ENCODE data around the gene ARSD.
A peak's percentile ranks its signal among the peaks of the same experiment; 100 is the strongest.
"Not testable (repeated sequence)": the region's sequence is repeated elsewhere in the genome, so short reads cannot be mapped to it uniquely, and the experiment has no call there.

The ARSD gene

DNA sequence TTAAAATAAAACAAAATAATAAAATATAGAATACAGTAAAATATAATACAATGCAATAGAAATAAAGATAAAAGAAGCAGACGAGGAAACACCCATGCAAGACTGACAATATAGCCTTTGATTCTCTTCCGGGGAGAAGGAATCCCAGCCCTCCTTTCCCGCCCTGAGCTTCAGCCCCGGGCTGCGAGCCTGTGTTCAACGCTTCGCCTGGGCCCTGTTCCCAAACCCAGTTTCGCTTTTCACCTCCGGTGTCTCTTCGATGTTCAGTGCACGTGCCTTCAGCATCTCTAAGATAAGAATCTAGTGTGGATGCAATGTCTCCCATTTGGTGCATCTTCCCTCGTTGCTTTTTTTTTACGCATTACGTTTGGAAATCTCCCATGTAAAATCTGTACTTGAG, 38.4 kb upstream of the ARSD start:
- in situ Hi-C loops (cut with HindIII; ENCODE audit: low sequenced_read_pairs): no loop called here
- no peak for DNase-seq (ENCODE audit: low read depth, low spot score)
- no peak for TF ChIP-seq CTCF (IDR thresholded peaks at IDR 0.05; ENCODE audit: low read depth, low read length)
- peak overlapping the region; percentile 34 for H3K4me3 ChIP-seq (ENCODE audit: low read depth, low read length)

DNA sequence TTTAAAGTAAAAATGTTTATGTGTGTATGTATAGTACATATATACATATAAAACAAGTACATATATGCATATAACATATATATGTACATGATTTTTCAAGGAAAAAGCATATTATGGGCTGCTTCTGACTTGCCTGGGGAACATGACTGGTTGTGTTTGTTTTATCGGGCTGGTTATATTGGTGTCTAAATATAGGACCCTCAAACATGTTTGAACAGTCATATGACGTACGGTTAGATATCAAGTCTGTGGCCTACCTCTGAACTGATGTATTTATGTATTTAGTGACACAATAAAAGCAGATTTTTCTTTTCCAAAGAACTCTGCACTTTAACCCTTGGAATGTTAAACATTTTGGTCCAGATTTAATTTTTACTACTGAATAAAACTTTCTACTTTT, 37.9 kb upstream of the ARSD start:
- no peak overlapping the region for H3K4me3 ChIP-seq (ENCODE audit: low read depth, low read length)
- TF ChIP-seq CTCF (IDR thresholded peaks at IDR 0.05; ENCODE audit: low read depth, low read length): no peak
- DNase-seq (ENCODE audit: low read depth, low spot score): no peak
- in situ Hi-C loops (cut with HindIII; ENCODE audit: low sequenced_read_pairs): no loop called here

GRCh38 chrX:2965965-2966364, 36.8 kb upstream of the ARSD start:
- no peak for DNase-seq (ENCODE audit: low read depth, low spot score)
- in situ Hi-C loops (cut with HindIII; ENCODE audit: low sequenced_read_pairs): no loop called here
- H3K4me3 ChIP-seq (ENCODE audit: low read depth, low read length): no peak overlapping the region
- no peak for TF ChIP-seq CTCF (IDR thresholded peaks at IDR 0.05; ENCODE audit: low read depth, low read length)

GRCh38 chrX:2963992-2964794, 35.1 kb upstream of the ARSD start:
- in situ Hi-C loops (cut with HindIII; ENCODE audit: low sequenced_read_pairs); H3K4me3 ChIP-seq (ENCODE audit: low read depth, low read length): not testable (repeated sequence)
- DNase-seq (ENCODE audit: low read depth, low spot score): peak; percentile 61

- H3K4me3 ChIP-seq (ENCODE audit: low read depth, low read length); in situ Hi-C loops (cut with HindIII; ENCODE audit: low sequenced_read_pairs); DNase-seq (ENCODE audit: low read depth, low spot score): not testable (repeated sequence)
These were observed 34.3 kb upstream of the ARSD start for GRCh38 chrX:2963449-2963848.

- no peak for TF ChIP-seq CTCF (IDR thresholded peaks at IDR 0.05; ENCODE audit: low read depth, low read length)
- no peak overlapping the region for H3K4me3 ChIP-seq (ENCODE audit: low read depth, low read length)
These were observed 33.2 kb upstream of the ARSD start for GRCh38 chrX:2962381-2962780.

GRCh38 chrX:2960861-2961515, 31.8 kb upstream of the ARSD start:
- H3K4me3 ChIP-seq (ENCODE audit: low read depth, low read length): no peak overlapping the region
- TF ChIP-seq CTCF (IDR thresholded peaks at IDR 0.05; ENCODE audit: low read depth, low read length): no peak
- DNase-seq (ENCODE audit: low read depth, low spot score): no peak
- in situ Hi-C loops (cut with HindIII; ENCODE audit: low sequenced_read_pairs): no loop called here

More at GRCh38 chrX:2962381-2962780, 33.2 kb upstream of the ARSD start:
- in situ Hi-C loops (cut with HindIII; ENCODE audit: low sequenced_read_pairs): no loop called here
- DNase-seq (ENCODE audit: low read depth, low spot score): no peak

Data from astrocyte of the spinal cord (primary cell).